ENCODE results near the gene SAYSD1.

Gene SAYSD1

DNA sequence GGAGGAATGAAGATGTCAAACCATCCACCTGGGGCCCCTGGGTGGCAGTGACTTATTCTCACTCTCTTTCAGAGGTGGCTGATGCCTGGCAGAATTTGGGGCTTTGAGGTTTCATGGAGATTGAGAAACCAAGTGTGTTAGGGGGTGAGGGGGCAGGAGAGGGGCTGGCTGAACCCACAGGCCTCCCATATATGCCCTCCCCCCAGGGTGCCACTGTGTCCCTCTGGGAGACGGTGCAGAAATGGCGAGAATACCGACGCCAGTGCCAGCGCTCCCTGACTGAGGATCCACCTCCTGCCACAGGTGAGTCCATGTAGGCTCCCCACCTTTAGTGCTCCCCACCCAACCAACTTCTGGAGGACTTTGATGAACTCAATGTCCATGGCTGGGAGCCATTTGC is 58.8 kb downstream of the SAYSD1 start:
- DNase-seq: no peak

DNA sequence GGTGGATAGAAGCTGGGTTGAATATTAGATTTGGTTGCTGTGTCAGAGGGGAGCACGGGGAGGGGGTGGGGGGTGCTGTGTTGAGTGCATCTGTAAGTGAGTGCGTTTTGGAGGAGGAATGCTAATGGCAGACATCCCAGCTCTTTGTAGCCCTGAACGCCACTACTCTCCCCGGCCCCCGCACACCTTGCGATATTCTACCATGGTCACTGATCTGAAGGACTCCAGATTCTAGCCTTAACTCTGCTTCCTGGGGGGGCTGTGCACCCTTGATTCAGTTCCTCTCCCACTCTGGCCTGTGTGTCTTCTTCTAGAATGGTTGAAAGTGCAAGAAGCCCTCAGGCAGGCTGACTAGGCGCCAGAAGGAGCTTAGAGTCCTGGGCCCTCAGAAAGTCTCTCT is 59.3 kb downstream of the SAYSD1 start:
- no peak for DNase-seq

DNA sequence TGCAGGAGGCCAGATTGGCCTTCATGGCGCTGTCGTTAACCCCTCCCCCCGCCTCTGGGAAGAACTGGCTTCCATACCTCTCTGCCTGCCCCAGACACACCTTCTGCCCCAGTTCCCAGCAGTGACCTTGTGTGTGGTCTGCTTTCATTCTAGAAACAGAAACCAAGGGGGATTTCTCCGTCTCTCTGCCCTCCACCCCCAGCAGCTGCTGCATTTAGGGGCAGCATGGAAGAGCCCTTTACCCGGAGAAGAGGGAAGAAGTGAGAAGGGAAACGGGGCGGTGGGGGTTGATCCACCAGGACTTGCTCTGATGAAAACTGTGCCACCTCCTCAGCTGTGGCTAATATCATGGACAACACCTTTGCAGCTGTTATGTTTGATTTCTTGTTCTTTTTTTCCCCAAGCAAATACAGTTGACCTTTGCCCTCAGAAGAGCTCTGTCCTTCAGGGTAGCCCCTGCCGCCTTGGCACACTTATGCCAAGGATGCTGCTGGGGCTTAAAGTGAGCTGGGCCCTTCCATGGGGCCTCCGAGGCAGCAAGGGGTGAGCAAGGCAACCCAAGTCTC is 60.3 kb downstream of the SAYSD1 start:
- no peak for DNase-seq
